HG03442 (cell line): ENCODE results near the gene CACNB3.
"Not testable (repeated sequence)": the region's sequence is repeated elsewhere in the genome, so short reads cannot be mapped to it uniquely, and the experiment has no call there.

Experiments
- ATAC-seq: cut with Tn5 transposase; IDR thresholded peaks from one replicate; pipeline ENCODE4 v1.9.1; 2021; ENCODE audit warnings: mild to moderate bottlenecking, moderate library complexity; ENCODE audit not compliant: unreplicated experiment

Gene CACNB3

GRCh38 chr12:48852734-48853688 is 34.7 kb downstream of the CACNB3 start:
- ATAC-seq = no peak

GRCh38 chr12:48854488-48854887 is 36.2 kb downstream of the CACNB3 start:
- no peak for ATAC-seq

- ATAC-seq = not testable (repeated sequence)
Measured at GRCh38 chr12:48854932-48855331, 36.6 kb downstream of the CACNB3 start.

GRCh38 chr12:48856379-48856778 is 38.1 kb downstream of the CACNB3 start:
- ATAC-seq = no peak

GRCh38 chr12:48857278-48857994 is 39.1 kb downstream of the CACNB3 start:
- ATAC-seq = no peak

- no peak for ATAC-seq
Measured at GRCh38 chr12:48858043-48858442, 39.7 kb downstream of the CACNB3 start.

GRCh38 chr12:48859607-48860006 is 41.3 kb downstream of the CACNB3 start:
- ATAC-seq = no peak

- ATAC-seq = not testable (repeated sequence)
Measured at GRCh38 chr12:48860236-48860635, 41.9 kb downstream of the CACNB3 start.

- no peak for ATAC-seq
Measured at GRCh38 chr12:48861111-48861510, 42.8 kb downstream of the CACNB3 start.

GRCh38 chr12:48862760-48863159 is 44.5 kb downstream of the CACNB3 start:
- no peak for ATAC-seq

- ATAC-seq = no peak
Measured at GRCh38 chr12:48863291-48863690, 45.0 kb downstream of the CACNB3 start.

- peak; percentile 86 for ATAC-seq
Measured at GRCh38 chr12:48865281-48866051, 47.2 kb downstream of the CACNB3 start, which contains the start of gene RND1. RND1 (minus strand) TSS chr12:48865870; CDS start chr12:48865767, 103 bp downstream.

- ATAC-seq = no peak
Measured at GRCh38 chr12:48866052-48866711, 47.9 kb downstream of the CACNB3 start.

GRCh38 chr12:48868451-48868850 is 50.2 kb downstream of the CACNB3 start:
- ATAC-seq = no peak

GRCh38 chr12:48869191-48869590 is 50.9 kb downstream of the CACNB3 start:
- ATAC-seq = no peak

GRCh38 chr12:48873096-48873495 is 54.8 kb downstream of the CACNB3 start:
- ATAC-seq = no peak

- not testable (repeated sequence) for ATAC-seq
Measured at GRCh38 chr12:48873534-48873933, 55.2 kb downstream of the CACNB3 start.

GRCh38 chr12:48875944-48876515 is 57.7 kb downstream of the CACNB3 start:
- no peak for ATAC-seq
